Small intestine (tissue), 7 donors: ENCODE data around the gene LAP3. TPM values are rescaled to one million over a fixed set of nuclear protein-coding genes. Genes with fewer than 3 reads are reported as not detected.

ENCODE experiments used
- DNase-seq, 2 donors: peaks; one replicate each; pipeline versions ENCODE4 v3.0.0 to v3.0.0-alpha.2; 2013
- FAIRE-seq: peaks from 2 replicates; lab custom pipeline; 2012; peaks lifted over from hg19 to GRCh38; lab: Jason Lieb, UNC
- H3K27ac ChIP-seq, 3 donors: one replicate each; pipeline ENCODE4 v1.5.1; 2013; ENCODE audit warnings: low read length in 2 of 3, mild to moderate bottlenecking in 2 of 3, control low read depth in 1 of 3, inconsistent platforms in 1 of 3, low read depth in 1 of 3, moderate library complexity in 1 of 3
- H3K27me3 ChIP-seq, 3 donors: one replicate each; pipeline ENCODE4 v1.6.1; 2013; ENCODE audit warnings: low read length in 3 of 3, inconsistent platforms in 1 of 3; ENCODE audit not compliant: control insufficient read depth in 3 of 3, insufficient read depth in 3 of 3
- H3K36me3 ChIP-seq, 3 donors: one replicate each; pipeline ENCODE4 v1.6.1; 2013; ENCODE audit warnings: low read length in 3 of 3, inconsistent platforms in 1 of 3, low read depth in 1 of 3, mild to moderate bottlenecking in 1 of 3, moderate library complexity in 1 of 3; ENCODE audit not compliant: control insufficient read depth in 3 of 3, insufficient read depth in 2 of 3
- H3K4me1 ChIP-seq, 3 donors: one replicate each; pipeline ENCODE4 v1.6.1; 2013; ENCODE audit warnings: low read length in 2 of 3, inconsistent platforms in 1 of 3, low read depth in 1 of 3, mild to moderate bottlenecking in 1 of 3, moderate library complexity in 1 of 3; ENCODE audit not compliant: control insufficient read depth in 3 of 3, insufficient read depth in 2 of 3
- H3K4me3 ChIP-seq, 3 donors: one replicate each; pipeline ENCODE4 v1.5.1; 2013; ENCODE audit warnings: low read length in 3 of 3, control low read depth in 1 of 3, inconsistent platforms in 1 of 3, low read depth in 1 of 3, mild to moderate bottlenecking in 1 of 3, moderate library complexity in 1 of 3
- H3K9me3 ChIP-seq, 2 donors: one replicate each; pipeline ENCODE4 v1.6.1; 2013; ENCODE audit warnings: low read depth in 1 of 2, low read length in 1 of 2; ENCODE audit not compliant: control insufficient read depth in 2 of 2, insufficient read depth in 1 of 2
- WGBS, 3 donors: extraction: QIAGEN DNeasy Blood & Tissue Kit; methylation state at CpG; one replicate each; pipeline ENCODE4 v1.1.7; 2013; 5-methylcytosine and 5-hydroxymethylcytosine counted together
- polyA plus RNA-seq, 4 donors: library from polyadenylated mRNA; stranded (reverse) in 3 of 4; unstranded in 1 of 4; fragments of 200-250 nt in 3 of 4; fragments of 120-200 nt in 1 of 4; gene quantifications; one replicate each; pipeline versions ENCODE4 v1.2.1 to v1.2.3, GENCODE V29; 2013
- donor health status: healthy with polysubstance abuse.
- donor health status: control.
- donor health status: control.
- donor health status: Bipolar disorder and iron deficiency.
- donor health status: healthy.

The LAP3 gene
- polyA plus RNA-seq, 4 donors, result 55.9 to 113 (median 69.0) TPM

DNA sequence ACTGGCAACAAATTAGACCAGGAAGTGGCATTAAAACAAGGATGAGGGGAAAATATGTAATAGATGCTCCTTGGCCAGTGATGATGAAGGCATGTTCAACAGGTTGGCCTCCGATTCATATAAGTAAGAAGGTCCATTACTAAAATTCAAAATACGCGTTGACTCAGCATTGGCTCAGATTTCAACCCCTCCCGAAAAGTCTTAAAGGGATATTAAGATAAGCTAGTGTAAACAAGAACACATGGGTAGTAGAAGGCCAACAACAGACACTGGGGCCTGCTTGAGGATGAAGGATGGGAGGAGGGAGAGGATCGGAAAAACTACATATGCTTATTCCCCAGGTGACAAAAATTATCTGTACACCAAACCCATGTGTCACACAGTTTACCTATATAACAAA lies 19.1 kb upstream of the LAP3 start:
- no peaks in the 10 kb centered on the region for H3K9me3 ChIP-seq
- no peaks in the 10 kb centered on the region for H3K27me3 ChIP-seq
- no peaks in the 10 kb centered on the region for H3K4me1 ChIP-seq
- H3K36me3 ChIP-seq, result no peaks in the 10 kb centered on the region
- DNase-seq, result no peak
- no peak overlapping the region for H3K27ac ChIP-seq
- 71 to 81% (median 76%) methylated on average over 5 of the region's 5 CpGs for WGBS, 3 donors
- FAIRE-seq, result no peak
- H3K4me3 ChIP-seq, result no peak overlapping the region

DNA sequence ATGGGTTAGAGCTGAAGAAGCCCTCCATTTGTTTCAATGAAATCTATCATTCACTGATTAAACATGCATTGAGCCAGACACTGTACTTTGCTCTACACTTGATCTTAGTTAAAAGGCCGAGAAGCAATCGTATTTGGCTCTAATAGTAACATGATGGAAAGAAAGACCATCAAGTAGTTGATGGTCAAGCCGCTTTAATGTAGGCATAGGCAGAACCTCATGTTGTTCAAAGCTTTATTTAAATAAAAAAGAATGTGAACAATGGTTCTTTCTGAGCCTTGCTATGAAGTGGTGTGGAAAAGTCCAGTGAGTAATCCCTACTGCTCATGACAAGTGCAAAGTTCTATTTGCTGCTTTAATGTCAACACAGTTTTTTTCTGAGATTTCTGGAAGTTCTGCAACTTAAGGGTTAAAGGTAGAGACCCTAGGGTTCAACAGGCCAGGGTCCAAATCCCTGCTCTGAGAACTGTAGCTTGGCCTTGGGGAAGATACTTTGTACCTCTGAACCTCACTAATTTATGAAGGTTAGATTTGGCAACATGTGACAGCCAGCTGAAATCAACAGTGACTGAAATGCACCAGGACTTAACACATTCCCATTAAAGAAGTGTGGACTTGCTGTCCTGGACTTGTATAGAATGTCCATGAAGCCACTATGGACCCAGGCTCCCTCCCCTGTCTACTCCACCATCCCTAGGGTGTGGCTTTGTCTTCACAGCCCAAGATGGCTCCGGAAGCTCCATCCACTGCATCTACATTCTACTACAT lies 17.9 kb upstream of the LAP3 start:
- WGBS, 3 donors, result 60 to 78% (median 64%) methylated on average over 4 of the region's 4 CpGs
- peak in 1 of 2 donors; percentile 62 for DNase-seq
- Histone ChIP-seq H3K27ac (peak overlapping the region in 1 of 3 donors; percentile 13), H3K36me3 (no peaks in the 10 kb centered on the region), H3K4me3 (no peak overlapping the region), H3K4me1 (no peaks in the 10 kb centered on the region), H3K9me3 (no peaks in the 10 kb centered on the region), H3K27me3 (no peaks in the 10 kb centered on the region)
- FAIRE-seq, result no peak

DNA sequence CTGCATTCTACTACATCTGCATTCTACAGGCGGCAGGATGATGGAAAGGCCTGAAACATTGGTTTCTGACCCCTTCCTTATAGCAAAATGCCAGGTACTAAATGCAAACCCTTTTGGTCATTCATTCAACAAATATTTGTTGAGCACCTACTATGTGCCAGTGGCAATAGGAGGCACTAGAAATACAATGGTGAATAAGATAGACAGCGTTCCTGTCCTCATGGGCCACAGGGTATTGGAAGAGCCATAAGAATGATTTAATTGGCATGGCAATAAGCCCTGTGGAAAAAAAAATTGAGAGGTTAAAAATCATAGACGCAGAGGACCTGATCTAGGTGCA lies 17.3 kb upstream of the LAP3 start:
- FAIRE-seq (no peak), DNase-seq (no peak)
- no peaks in the 10 kb centered on the region for H3K9me3 ChIP-seq
- no peaks in the 10 kb centered on the region for H3K27me3 ChIP-seq
- H3K4me3 ChIP-seq, result no peak overlapping the region
- WGBS, 3 donors, result 92 to 96% (median 92%) methylated on average over 3 of the region's 3 CpGs
- no peaks in the 10 kb centered on the region for H3K4me1 ChIP-seq
- peak overlapping the region in 1 of 3 donors; percentile 13 for H3K27ac ChIP-seq
- H3K36me3 ChIP-seq, result no peaks in the 10 kb centered on the region

DNA sequence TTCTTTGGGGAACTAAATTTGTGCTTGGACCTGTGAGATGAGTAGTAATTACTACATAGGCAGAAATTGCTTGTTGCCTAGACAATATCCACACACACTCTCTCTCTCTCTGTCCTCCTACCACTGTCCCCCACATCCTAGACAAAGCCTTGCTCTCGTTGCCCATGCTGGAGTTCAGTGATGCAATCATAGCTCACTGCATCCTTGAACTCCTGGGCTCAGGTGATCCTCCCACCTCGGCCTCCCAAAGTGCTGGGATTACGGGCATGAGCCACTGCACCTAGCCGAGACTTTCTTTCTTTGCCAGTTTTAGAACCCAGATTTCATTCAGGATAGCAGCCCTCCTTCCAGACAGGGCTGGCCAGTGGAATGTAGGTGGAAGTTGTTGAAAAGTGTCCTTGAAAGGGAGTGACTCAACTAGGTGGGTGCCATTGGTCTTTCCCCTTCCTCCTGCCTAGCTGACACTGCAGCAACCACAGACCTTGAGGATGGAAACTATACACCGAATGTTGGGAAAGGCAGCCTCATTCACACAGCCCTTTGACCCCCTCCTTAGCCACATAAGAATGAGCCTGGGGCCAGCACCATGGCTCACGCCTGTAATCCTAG lies 16.8 kb upstream of the LAP3 start:
- no peaks in the 10 kb centered on the region for H3K36me3 ChIP-seq
- 83 to 88% (median 85%) methylated on average over 6 of the region's 6 CpGs for WGBS, 3 donors
- no peak for FAIRE-seq

DNA sequence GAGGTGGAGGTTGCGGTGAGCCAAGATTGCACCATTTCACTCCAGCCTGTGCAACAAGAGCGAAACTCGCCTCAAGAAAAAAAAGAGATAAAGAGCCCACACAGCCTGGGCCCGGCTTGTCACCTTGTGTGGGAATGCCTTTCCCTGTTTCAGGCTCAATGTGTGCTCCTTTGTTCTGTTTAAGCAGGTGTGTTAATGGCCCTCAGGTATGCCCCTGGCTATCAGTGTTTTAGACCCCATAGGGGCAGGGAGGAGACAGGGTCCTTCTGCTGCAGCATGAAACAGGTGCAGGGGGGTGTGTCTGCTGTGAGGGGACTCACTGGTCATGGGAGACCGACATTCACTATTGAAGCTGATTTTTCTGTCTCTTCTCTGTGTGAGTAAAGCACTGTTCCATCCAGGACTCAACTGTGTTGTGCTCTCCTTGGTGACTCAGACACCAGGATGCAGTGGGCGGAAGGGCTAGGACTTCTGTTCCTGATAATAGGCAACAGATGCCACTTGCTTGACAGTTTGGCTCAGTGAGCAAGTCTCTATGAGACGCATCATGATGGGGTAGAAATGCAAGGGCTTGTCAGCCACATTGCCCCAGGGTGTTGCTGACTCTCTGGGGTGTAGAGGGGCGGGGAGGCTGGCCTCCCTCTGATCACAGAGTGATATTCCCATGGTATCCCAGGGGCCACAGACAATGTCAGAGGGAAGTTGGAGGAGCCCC lies 15.6 kb upstream of the LAP3 start:
- Histone ChIP-seq H3K36me3 (no peaks in the 10 kb centered on the region), H3K4me1 (no peaks in the 10 kb centered on the region), H3K9me3 (no peaks in the 10 kb centered on the region), H3K4me3 (no peak overlapping the region), H3K27me3 (no peaks in the 10 kb centered on the region), H3K27ac (no peak overlapping the region)
- no peak for FAIRE-seq
- 80 to 88% (median 87%) methylated on average over 8 of the region's 8 CpGs for WGBS, 3 donors
- no peak for DNase-seq

More for the DNA sequence above, 16.8 kb upstream of the LAP3 start:
- no peak overlapping the region for H3K27ac ChIP-seq
- no peaks in the 10 kb centered on the region for H3K27me3 ChIP-seq
- H3K4me3 ChIP-seq, result no peak overlapping the region
- no peak for DNase-seq
- no peaks in the 10 kb centered on the region for H3K4me1 ChIP-seq
- no peaks in the 10 kb centered on the region for H3K9me3 ChIP-seq

DNA sequence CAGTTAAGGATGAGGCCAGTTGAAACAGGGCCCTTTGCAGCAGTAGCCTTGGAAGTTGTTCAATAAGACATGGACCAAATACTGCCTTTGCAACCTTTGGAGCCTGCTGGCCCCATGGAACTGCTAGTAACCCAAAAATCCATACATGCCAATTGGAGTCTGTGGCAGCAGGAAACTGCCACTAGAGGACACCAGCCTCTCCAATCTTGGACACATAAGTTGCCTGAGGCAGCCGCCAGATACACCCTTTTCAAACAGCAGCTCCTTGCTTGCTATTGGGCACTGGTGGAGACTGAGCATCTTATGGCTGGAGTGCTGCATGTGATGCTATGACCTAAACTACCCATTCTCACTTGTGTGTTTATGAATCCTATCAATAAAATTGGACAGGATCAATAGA lies 14.8 kb upstream of the LAP3 start:
- H3K36me3 ChIP-seq, result no peaks in the 10 kb centered on the region
- no peak overlapping the region for H3K27ac ChIP-seq
- no peak overlapping the region for H3K4me3 ChIP-seq
- DNase-seq (no peak), FAIRE-seq (no peak)
- H3K9me3 ChIP-seq, result no peaks in the 10 kb centered on the region
- H3K27me3 ChIP-seq, result no peaks in the 10 kb centered on the region
- no peaks in the 10 kb centered on the region for H3K4me1 ChIP-seq
- 52 to 67% (median 59%) methylated on average over 1 of the region's 1 CpG for WGBS, 3 donors

DNA sequence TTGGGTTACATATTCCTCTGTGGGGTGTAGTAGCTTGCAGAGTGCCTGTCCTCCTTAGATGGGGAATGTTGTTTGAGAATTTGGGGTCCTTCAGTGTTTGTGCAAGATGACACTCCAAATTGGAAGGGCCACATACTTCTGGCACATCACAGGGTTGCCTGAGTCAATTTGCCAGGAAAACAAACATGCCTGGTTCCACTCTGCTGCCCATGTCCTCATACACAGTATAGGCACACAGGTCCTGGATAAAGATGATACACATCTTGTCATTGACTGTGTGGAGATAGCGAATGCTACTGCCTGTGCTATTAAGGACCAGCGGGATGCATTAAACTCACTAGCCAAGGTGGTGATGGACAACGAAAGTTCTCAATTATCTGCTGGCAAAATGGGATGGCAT lies 11.2 kb upstream of the LAP3 start:
- Histone ChIP-seq H3K9me3 (no peaks in the 10 kb centered on the region), H3K36me3 (no peaks in the 10 kb centered on the region), H3K4me1 (no peaks in the 10 kb centered on the region), H3K4me3 (no peak overlapping the region), H3K27ac (no peak overlapping the region), H3K27me3 (no peaks in the 10 kb centered on the region)
- no peak for FAIRE-seq
- 92 to 95% (median 92%) methylated on average over 3 of the region's 3 CpGs for WGBS, 3 donors
- DNase-seq, result no peak

DNA sequence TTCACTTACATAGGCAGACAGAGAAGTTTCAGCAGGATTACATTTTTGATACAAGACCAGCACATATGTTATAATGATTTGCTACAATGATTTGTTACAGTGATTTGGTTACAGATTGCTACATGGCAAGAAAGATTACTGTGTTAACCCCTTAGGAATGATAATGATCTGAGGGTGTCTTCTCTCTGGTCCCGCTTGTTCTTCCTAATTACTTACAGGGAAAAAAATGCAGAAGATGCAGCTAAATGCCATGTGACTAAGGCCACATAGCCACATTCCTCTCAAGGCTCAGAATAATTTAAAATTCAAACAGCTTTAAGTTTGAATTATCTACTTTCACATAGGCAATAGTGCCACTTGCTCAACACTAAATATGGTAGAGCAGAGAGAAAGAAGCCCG lies 9.7 kb upstream of the LAP3 start:
- 74 to 77% (median 74%) methylated on average over 2 of the region's 2 CpGs for WGBS, 3 donors
- Histone ChIP-seq H3K27ac (no peak overlapping the region), H3K27me3 (no peaks in the 10 kb centered on the region), H3K9me3 (no peaks in the 10 kb centered on the region), H3K4me1 (no peaks in the 10 kb centered on the region), H3K4me3 (no peak overlapping the region), H3K36me3 (no peaks in the 10 kb centered on the region)
- no peak for DNase-seq
- FAIRE-seq, result no peak
